ENCODE results near the gene SHISA3.

Gene SHISA3

GRCh38 chr4:42417550-42417949 lies 20.3 kb downstream of the SHISA3 start:
- H3K9ac ChIP-seq (ENCODE audit: low read length) = no peak overlapping the region
- no peaks in the 10 kb centered on the region for H3K79me2 ChIP-seq (ENCODE audit: insufficient read depth, low read length)
- no peak overlapping the region for H3K4me2 ChIP-seq (ENCODE audit: low read depth, low read length, poor library complexity, severe bottlenecking)
- no peaks in the 10 kb centered on the region for H3F3A ChIP-seq (ENCODE audit: insufficient read depth)
- H3K4me3 ChIP-seq (ENCODE audit: insufficient read depth, low read length, poor library complexity, severe bottlenecking) = no peak overlapping the region
- H3K9me3 ChIP-seq (ENCODE audit: insufficient read depth, low read length) = no peaks in the 10 kb centered on the region
- no peaks in the 10 kb centered on the region for H3K9me2 ChIP-seq (replicated peaks; ENCODE audit: insufficient read depth, low read length)
- H3K27ac ChIP-seq (ENCODE audit: low read depth, low read length) = no peak overlapping the region
- H3K36me3 ChIP-seq (ENCODE audit: low read length) = 0 out of 2 replicates have a peak, but pooled peaks cover 3% of the 10 kb centered on the region
- H4K20me1 ChIP-seq (ENCODE audit: low read depth, low read length) = no peaks in the 10 kb centered on the region
- no peaks in the 10 kb centered on the region for H3K27me3 ChIP-seq (ENCODE audit: low read length)
- TF ChIP-seq CTCF (IDR thresholded peaks at IDR 0.05; ENCODE audit: insufficient read depth, low read length, poor library complexity, severe bottlenecking) (no peak), EZH2phosphoT487 (conservative IDR thresholded peaks at IDR 0.05; ENCODE audit: low read length) (no peak)
- H2AFZ ChIP-seq (ENCODE audit: low read depth, low read length, severe bottlenecking) = no peak overlapping the region

- H3K4me2 ChIP-seq (ENCODE audit: low read depth, low read length, poor library complexity, severe bottlenecking) = no peak overlapping the region
- no peak overlapping the region for H3K9ac ChIP-seq (ENCODE audit: low read length)
- no peak for TF ChIP-seq CTCF (IDR thresholded peaks at IDR 0.05; ENCODE audit: insufficient read depth, low read length, poor library complexity, severe bottlenecking)
- no peak for TF ChIP-seq EZH2phosphoT487 (conservative IDR thresholded peaks at IDR 0.05; ENCODE audit: low read length)
- 0 out of 2 replicates have a peak, but pooled peaks cover 4% of the 10 kb centered on the region for H3F3A ChIP-seq (ENCODE audit: insufficient read depth)
- no peaks in the 10 kb centered on the region for H3K9me2 ChIP-seq (replicated peaks; ENCODE audit: insufficient read depth, low read length)
- no peaks in the 10 kb centered on the region for H3K9me3 ChIP-seq (ENCODE audit: insufficient read depth, low read length)
- H3K4me3 ChIP-seq (ENCODE audit: insufficient read depth, low read length, poor library complexity, severe bottlenecking) = no peak overlapping the region
- no peak overlapping the region for H3K27ac ChIP-seq (ENCODE audit: low read depth, low read length)
- no peaks in the 10 kb centered on the region for H3K79me2 ChIP-seq (ENCODE audit: insufficient read depth, low read length)
- no peak overlapping the region for H2AFZ ChIP-seq (ENCODE audit: low read depth, low read length, severe bottlenecking)
- no peaks in the 10 kb centered on the region for H4K20me1 ChIP-seq (ENCODE audit: low read depth, low read length)
- H3K36me3 ChIP-seq (ENCODE audit: low read length) = 0 out of 2 replicates have a peak, but pooled peaks cover 3% of the 10 kb centered on the region
- no peaks in the 10 kb centered on the region for H3K27me3 ChIP-seq (ENCODE audit: low read length)
Measured at GRCh38 chr4:42420140-42420539, 22.9 kb downstream of the SHISA3 start.

GRCh38 chr4:42425146-42426065 lies 28.1 kb downstream of the SHISA3 start:
- Histone ChIP-seq H3K27ac (ENCODE audit: low read depth, low read length) (no peak overlapping the region), H2AFZ (ENCODE audit: low read depth, low read length, severe bottlenecking) (no peak overlapping the region), H3K9ac (ENCODE audit: low read length) (no peak overlapping the region), H3K79me2 (ENCODE audit: insufficient read depth, low read length) (no peaks in the 10 kb centered on the region), H3F3A (ENCODE audit: insufficient read depth) (0 out of 2 replicates have a peak, but pooled peaks cover 4% of the 10 kb centered on the region), H3K9me3 (ENCODE audit: insufficient read depth, low read length) (no peaks in the 10 kb centered on the region), H3K36me3 (ENCODE audit: low read length) (no peaks in the 10 kb centered on the region), H3K4me2 (ENCODE audit: low read depth, low read length, poor library complexity, severe bottlenecking) (no peak overlapping the region), H4K20me1 (ENCODE audit: low read depth, low read length) (no peaks in the 10 kb centered on the region), H3K9me2 (replicated peaks; ENCODE audit: insufficient read depth, low read length) (no peaks in the 10 kb centered on the region), H3K27me3 (ENCODE audit: low read length) (no peaks in the 10 kb centered on the region), H3K4me3 (ENCODE audit: insufficient read depth, low read length, poor library complexity, severe bottlenecking) (no peak overlapping the region)
- no peak for TF ChIP-seq CTCF (IDR thresholded peaks at IDR 0.05; ENCODE audit: insufficient read depth, low read length, poor library complexity, severe bottlenecking)
- TF ChIP-seq EZH2phosphoT487 (conservative IDR thresholded peaks at IDR 0.05; ENCODE audit: low read length) = no peak

Measured in SU-DHL-6 (cell line).